Stimulated activated CD4-positive, alpha-beta T cell treated with anti-CD3 and anti-CD28 coated beads, TNF-alpha, amount 100 ng/mL, for 24 hours (primary cell): Measurements from ENCODE around the gene OR4M2.
"Not testable (repeated sequence)": the region's sequence is repeated elsewhere in the genome, so short reads cannot be mapped to it uniquely, and the experiment has no call there.

ENCODE experiments used
- DNase-seq, 3 experiments: peaks; one replicate each; pipeline ENCODE4 v3.0.0-alpha.2; 2020; ENCODE audit warnings: low read depth in 3 of 3

Gene OR4M2, protein sequence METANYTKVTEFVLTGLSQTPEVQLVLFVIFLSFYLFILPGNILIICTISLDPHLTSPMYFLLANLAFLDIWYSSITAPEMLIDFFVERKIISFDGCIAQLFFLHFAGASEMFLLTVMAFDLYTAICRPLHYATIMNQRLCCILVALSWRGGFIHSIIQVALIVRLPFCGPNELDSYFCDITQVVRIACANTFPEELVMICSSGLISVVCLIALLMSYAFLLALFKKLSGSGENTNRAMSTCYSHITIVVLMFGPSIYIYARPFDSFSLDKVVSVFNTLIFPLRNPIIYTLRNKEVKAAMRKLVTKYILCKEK

GRCh38 chr15:22080227-22080626, at the start of gene OR4M2:
TSS of gene OR4M2 (plus strand) at chr15:22080527. CDS start at chr15:22080625, 98 bp downstream.
- not testable (repeated sequence) for DNase-seq

- DNase-seq, result not testable (repeated sequence)
Measured at GRCh38 chr15:22069267-22069666, 11.1 kb upstream of the OR4M2 start.

DNA sequence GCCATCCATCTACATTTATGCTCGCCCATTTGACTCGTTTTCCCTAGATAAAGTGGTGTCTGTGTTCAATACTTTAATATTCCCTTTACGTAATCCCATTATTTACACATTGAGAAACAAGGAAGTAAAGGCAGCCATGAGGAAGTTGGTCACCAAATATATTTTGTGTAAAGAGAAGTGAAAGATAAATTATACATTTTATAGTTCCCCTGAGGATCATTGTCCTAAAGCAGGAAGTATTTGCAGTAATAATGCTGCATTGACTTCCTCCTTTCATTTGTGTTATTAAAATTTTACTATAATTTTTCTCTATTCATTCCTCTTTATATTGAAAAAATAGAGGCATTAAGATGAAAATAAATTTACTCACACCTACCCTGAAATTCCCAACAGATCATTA, 1.1 kb downstream of the OR4M2 start:
- not testable (repeated sequence) for DNase-seq

- not testable (repeated sequence) for DNase-seq
Measured at GRCh38 chr15:22098616-22099253, 18.4 kb downstream of the OR4M2 start.

DNA sequence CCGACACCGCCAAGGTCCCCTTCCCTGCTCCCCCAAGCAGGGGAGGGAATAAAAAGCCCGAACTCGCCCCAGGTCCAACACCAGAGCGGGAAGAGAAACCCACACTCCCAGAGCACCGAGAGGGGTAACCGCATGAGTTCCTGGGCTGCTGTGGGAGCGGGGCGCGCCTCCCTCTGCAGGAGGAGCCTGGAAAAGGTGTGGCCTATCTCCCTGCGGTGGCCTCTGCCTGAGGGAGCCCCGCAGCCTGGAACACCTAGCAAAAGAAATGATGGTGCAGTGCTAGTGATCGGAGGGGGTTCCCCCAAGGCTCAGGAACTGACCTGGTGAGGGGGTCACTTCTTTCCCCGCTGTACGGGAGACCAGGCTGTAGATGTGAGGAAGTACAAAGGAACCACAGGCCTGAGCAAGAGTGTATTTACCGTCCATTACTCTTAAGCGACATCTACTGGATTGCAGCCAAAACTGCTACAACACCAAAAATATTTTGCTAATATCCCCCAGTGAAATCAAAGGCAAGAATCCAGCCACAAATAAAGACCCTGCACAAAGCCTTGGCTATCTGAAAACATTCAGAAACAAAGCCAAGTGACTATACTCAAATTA, 19.1 kb downstream of the OR4M2 start:
- DNase-seq, result not testable (repeated sequence)

DNA sequence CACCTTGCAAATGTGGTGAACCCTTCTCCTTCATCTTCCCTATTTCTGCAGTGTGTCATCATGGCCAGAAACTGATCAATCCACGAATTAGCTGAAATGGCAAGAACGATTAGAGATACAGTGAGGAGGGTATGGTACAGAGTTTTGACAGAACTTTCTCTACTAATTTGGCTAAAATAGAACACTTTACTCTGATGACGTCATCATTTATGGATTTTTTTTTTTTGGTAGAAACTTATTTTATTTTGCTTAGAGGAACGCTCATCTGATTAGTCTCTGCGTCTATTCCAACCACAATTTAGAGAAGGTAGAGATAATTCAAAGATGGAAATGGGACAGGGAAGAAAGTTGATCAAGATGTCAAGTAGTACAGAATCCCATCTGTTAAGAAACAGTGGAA, 41.7 kb downstream of the OR4M2 start:
- not testable (repeated sequence) for DNase-seq
